Measurements from ENCODE around the gene PLLP.
"Not testable (repeated sequence)": the region's sequence is repeated elsewhere in the genome, so short reads cannot be mapped to it uniquely, and the experiment has no call there.

Gene PLLP

DNA sequence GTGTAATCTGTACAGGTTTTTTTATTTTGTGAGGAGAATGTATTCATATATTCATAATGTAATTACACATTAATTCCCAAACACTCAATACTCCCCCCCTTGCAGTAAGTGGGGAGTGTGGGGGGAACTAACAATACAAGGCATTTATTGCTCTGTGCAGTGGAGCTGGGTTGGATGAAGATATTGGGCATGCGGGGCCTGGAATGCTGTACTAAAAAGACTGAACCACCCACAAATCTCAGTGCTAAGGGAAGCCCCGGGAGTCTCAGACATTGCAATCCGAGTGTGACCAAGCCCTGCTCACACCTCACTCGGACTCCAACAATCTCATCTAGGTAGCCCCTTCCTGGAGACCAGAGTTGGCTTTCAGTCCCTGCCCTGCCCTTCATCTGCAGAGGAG, 6.0 kb downstream of the PLLP start:
- no peak overlapping the region for H3K27ac ChIP-seq

DNA sequence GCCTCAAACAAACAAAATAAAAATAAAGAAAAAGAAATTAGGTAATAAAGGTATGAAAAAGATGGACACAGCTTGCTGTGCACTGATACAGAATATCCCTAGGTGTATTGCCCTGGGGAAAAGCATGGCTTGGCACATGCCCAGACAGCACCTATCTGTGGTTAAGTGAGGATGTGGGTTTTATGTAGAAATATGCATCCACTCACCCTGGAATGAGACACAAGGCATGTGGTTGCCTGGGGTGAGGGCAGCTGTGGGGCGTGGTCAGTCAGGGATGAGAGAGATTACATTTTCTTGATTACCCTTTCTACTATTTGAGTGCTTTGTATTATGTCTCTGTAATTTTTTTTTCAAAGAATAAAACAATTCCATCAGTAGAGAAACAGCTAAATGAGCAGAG, 6.9 kb downstream of the PLLP start:
- TF ChIP-seq, protein P1, sequence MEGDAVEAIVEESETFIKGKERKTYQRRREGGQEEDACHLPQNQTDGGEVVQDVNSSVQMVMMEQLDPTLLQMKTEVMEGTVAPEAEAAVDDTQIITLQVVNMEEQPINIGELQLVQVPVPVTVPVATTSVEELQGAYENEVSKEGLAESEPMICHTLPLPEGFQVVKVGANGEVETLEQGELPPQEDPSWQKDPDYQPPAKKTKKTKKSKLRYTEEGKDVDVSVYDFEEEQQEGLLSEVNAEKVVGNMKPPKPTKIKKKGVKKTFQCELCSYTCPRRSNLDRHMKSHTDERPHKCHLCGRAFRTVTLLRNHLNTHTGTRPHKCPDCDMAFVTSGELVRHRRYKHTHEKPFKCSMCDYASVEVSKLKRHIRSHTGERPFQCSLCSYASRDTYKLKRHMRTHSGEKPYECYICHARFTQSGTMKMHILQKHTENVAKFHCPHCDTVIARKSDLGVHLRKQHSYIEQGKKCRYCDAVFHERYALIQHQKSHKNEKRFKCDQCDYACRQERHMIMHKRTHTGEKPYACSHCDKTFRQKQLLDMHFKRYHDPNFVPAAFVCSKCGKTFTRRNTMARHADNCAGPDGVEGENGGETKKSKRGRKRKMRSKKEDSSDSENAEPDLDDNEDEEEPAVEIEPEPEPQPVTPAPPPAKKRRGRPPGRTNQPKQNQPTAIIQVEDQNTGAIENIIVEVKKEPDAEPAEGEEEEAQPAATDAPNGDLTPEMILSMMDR (conservative IDR thresholded peaks at IDR 0.05), result no peak
- no peak overlapping the region for H3K27ac ChIP-seq

More for the DNA sequence above, 6.0 kb downstream of the PLLP start:
- TF ChIP-seq, protein P1 (conservative IDR thresholded peaks at IDR 0.05), result no peak

DNA sequence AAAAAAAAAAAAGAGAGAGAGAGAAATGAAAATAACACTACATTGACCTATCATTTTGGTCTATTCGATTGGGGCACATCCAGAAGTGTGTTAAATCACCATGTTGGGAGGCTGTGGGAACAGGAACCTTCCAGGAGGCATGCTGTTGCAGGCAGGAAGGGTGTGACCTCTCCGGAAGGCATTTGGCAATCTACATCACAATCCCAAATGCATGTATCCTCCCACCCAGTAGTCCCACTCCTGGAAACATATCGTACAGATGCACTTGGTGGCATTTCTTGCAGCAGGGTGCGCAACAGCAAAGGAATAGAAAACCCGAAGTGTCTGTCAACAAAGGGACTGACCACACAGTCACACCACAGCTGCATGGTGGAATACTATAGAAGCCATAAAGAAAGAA, 7.9 kb downstream of the PLLP start:
- TF ChIP-seq, protein P1 (conservative IDR thresholded peaks at IDR 0.05), result no peak
- H3K27ac ChIP-seq, result no peak overlapping the region

DNA sequence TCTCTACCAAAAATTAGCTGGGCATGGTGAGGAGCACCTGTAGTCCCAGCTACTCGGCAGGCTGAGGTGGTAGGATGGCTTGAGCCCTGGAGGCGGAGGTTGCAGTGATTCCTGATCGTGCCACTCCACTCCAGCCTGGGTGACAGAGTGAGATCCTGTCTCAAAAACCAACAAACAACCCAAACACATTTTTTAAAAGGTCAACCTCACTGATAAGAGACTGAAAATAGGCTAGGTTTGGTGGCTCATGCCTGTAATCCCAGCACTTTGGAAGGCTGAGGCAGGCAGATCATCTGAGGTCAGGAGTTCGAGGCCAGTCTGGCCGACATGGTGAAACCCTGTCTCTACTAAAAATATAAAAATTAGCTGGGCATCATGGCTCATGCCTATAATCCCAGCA, 8.5 kb downstream of the PLLP start:
- H3K27ac ChIP-seq, result not testable (repeated sequence)

DNA sequence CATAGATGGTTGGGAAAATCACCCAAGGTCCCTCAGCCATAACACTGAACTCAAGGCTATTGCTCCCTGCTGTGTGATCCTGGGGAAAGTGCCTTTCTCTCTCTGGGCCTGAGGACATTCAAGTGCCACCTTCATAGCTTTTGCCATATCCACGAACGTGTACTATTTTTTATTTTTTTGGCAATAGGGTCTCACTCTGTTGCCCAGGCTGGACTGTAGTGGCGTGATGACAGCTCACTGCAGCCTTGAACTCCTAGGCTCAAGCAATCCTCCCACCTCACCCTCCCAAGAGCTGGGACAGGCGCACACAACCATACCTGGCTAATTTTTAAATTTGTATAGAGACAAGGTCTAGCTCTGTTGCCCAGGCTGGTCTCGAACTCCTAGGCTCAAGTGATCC, 10.6 kb downstream of the PLLP start:
- TF ChIP-seq, protein P1 (conservative IDR thresholded peaks at IDR 0.05), result no peak
- no peak overlapping the region for H3K27ac ChIP-seq

DNA sequence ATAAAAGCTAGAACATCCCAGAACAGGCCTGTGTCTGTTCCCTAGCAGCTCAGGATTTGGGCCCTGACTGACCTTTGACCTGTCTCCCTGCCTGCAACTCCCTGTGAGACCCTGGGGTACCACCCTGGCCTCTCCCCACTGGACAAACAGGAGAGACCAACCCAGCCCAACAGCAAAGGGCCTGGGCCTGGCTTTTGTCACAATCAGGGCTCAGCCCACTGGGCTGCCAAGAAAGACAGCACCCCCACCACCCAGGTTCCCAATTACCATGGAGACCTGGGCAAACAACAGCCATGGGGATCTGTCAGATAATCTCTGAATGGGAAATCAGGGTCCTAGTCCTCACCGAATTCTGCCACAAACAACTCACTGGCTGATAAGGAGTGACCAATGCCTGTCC, 11.1 kb downstream of the PLLP start:
- H3K27ac ChIP-seq, result no peak overlapping the region
- TF ChIP-seq, protein P1 (conservative IDR thresholded peaks at IDR 0.05), result no peak

DNA sequence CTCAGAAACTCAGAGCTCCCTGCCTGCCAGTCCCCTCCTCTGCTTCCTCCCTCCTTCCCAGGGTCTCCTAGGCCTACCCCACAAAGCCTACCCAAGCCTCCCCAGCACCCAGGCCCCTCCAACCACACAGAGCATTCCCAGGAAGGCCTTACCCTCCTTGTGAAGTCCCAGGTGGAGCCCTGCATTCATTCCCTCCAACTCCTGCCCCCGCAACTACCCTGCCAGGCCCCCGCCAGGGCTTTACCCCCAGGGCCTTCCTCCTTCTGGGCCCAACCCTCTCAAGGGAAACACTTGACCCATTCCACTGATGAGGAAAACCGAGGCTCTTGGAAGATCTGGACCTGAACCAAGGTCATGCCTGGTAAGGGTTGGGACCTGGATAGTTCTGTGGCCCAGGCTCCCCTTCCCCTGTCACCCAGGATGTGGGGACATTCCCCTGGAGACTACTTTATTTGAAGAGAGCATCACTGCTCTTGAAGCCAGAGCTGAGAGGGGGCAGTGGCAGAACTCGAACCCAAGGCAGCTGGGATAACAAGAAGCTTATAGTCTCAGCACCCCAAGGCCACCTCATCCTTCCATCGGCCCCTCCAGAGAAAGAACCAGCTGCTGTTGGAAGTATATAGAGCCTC, 12.5 kb downstream of the PLLP start:
- H3K27ac ChIP-seq, result no peak overlapping the region
- TF ChIP-seq, protein P1 (conservative IDR thresholded peaks at IDR 0.05), result no peak

DNA sequence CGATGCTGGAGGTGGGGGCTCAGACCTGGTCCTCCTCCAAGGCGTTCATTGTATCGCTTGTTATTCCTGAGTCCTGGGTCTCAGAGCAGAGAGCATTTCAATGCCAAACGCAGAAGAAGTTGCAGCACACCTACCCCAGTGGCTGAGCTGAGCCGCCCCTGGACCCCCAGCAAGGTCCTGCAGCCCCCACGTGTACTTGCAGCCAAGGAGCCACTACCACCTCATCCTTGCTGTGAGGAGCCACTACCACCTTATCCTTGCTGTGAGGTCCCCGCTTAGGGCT, 13.5 kb downstream of the PLLP start:
- TF ChIP-seq, protein P1 (conservative IDR thresholded peaks at IDR 0.05), result no peak
- no peak overlapping the region for H3K27ac ChIP-seq

Data from VCaP (cell line).